Caco-2 (cell line): ENCODE data around the gene RCHY1. TPM values are rescaled to one million over a fixed set of nuclear protein-coding genes. Genes with fewer than 3 reads are reported as not detected.
"Not testable (repeated sequence)": the region's sequence is repeated elsewhere in the genome, so short reads cannot be mapped to it uniquely, and the experiment has no call there.

ENCODE experiments used
- BruUV-seq: library from RNA; stranded (reverse); fragments of 400-500 nt; replicated peaks from 2 replicates; lab custom pipeline; 2021; lab: Mats Ljungman, UMichigan
- CTCF ChIA-PET: fragments of 300-600 bp; sonication (Branson Sonifier 250); formaldehyde crosslinking; loops from one replicate; lab custom pipeline; 2022; ENCODE audit warnings: antibody characterized with exemption; lab: Charles Lee
- POLR2A ChIA-PET: fragments of 300-600 bp; sonication (Branson Sonifier 250); formaldehyde crosslinking; loops from one replicate; lab custom pipeline; 2022; ENCODE audit warnings: antibody characterized with exemption; lab: Charles Lee
- DNase-seq, 2 experiments: peaks; one replicate each; pipeline versions ENCODE4 v3.0.0 to v3.0.0-alpha.2; 2020 to 2022
- H3K27me3 ChIP-seq: replicated peaks from 2 replicates; pipeline ENCODE4 v1.6.0; 2011; ENCODE audit warnings: low read length; ENCODE audit not compliant: control insufficient read depth, insufficient read depth
- H3K36me3 ChIP-seq: 2 replicates; pipeline ENCODE4 v1.5.1; 2011; ENCODE audit warnings: low read length; ENCODE audit not compliant: control insufficient read depth, insufficient read depth
- H3K4me1 ChIP-seq: fragments of 250-450 bp; sonication (Bioruptor Pico); 2 replicates; pipeline ENCODE4 v1.5.1; 2020; ENCODE audit warnings: mild to moderate bottlenecking
- H3K4me3 ChIP-seq: 2 replicates; pipeline ENCODE4 v1.5.1; 2011; ENCODE audit warnings: low read depth, mild to moderate bottlenecking, control low read depth, low read length
- H3K9me3 ChIP-seq: fragments of 250-450 bp; sonication (Bioruptor Pico); 2 replicates; pipeline ENCODE4 v1.5.1; 2020; ENCODE audit warnings: mild to moderate bottlenecking, moderate library complexity
- H3K27ac Mint-ChIP-seq: one replicate; pipeline ENCODE4 v1.8.0; 2022; ENCODE audit warnings: mixed read lengths; ENCODE audit not compliant: unreplicated experiment
- H3K27me3 Mint-ChIP-seq: one replicate; pipeline ENCODE4 v1.8.0; 2022; ENCODE audit warnings: mixed read lengths; ENCODE audit not compliant: insufficient read depth, unreplicated experiment
- H3K36me3 Mint-ChIP-seq: one replicate; pipeline ENCODE4 v1.8.0; 2022; ENCODE audit warnings: mild to moderate bottlenecking, mixed read lengths; ENCODE audit not compliant: insufficient read depth, unreplicated experiment
- H3K4me1 Mint-ChIP-seq: one replicate; pipeline ENCODE4 v1.8.0; 2022; ENCODE audit warnings: low read depth, mixed read lengths; ENCODE audit not compliant: unreplicated experiment
- H3K4me3 Mint-ChIP-seq: one replicate; pipeline ENCODE4 v1.8.0; 2022; ENCODE audit warnings: mild to moderate bottlenecking, moderate library complexity, mixed read lengths; ENCODE audit not compliant: unreplicated experiment
- H3K9me3 Mint-ChIP-seq: one replicate; pipeline ENCODE4 v1.8.0; 2022; ENCODE audit warnings: mixed read lengths; ENCODE audit not compliant: unreplicated experiment
- CTCF ChIP-seq, 2 experiments: fragments of 200-600 bp in 1 of 2; IDR thresholded peaks; 1 replicate in 1 of 2; 2 replicates in 1 of 2; pipeline versions ENCODE4 v1.5.1 to v1.8.0; 2011 to 2022; ENCODE audit warnings: antibody characterized with exemption in 1 of 2, control low read depth in 1 of 2, inconsistent platforms in 1 of 2, low read depth in 1 of 2, low read length in 1 of 2, mild to moderate bottlenecking in 1 of 2, moderate library complexity in 1 of 2; ENCODE audit not compliant: insufficient read depth in 1 of 2, severe bottlenecking in 1 of 2, unreplicated experiment in 1 of 2
- intact Hi-C: fragments of 100-400 bp; cut with micrococcal nuclease; formaldehyde crosslinking; loops from one replicate; pipeline ENCODE4 v1.10.0; 2022; ENCODE audit not compliant: unreplicated experiment
- total RNA-seq: library from RNA; stranded (reverse); gene quantifications from 2 replicates; pipeline ENCODE4 v1.2.3, GENCODE V29; 2022

Gene RCHY1
- total RNA-seq, 1 experiment from 2014 or later, result 38.2 TPM

- POLR2A ChIA-PET, result no interaction called here
- CTCF ChIA-PET, result interaction anchor here (0.7 kb wide), 1 partner anchor 184 kb away, joined by 4 read pairs; no protein-coding TSS in a partner anchor
These were observed 33.6 kb upstream of the RCHY1 start for GRCh38 chr4:75547647-75548387.

GRCh38 chr4:75545526-75545925 lies 31.3 kb upstream of the RCHY1 start:
- no peak overlapping the region for H3K27ac Mint-ChIP-seq
- POLR2A ChIA-PET, result no interaction called here
- intact Hi-C loops, result no loop called here

More at GRCh38 chr4:75547647-75548387, 33.6 kb upstream of the RCHY1 start:
- Histone ChIP-seq H3K9me3 (no peaks in the 10 kb centered on the region), H3K4me1 (no peaks in the 10 kb centered on the region), H3K27me3 (no peaks in the 10 kb centered on the region), H3K4me3 (no peak overlapping the region), H3K36me3 (no peaks in the 10 kb centered on the region)
- Mint-ChIP-seq H3K27me3 (no peaks in the 10 kb centered on the region), H3K27ac (no peak overlapping the region), H3K9me3 (no peaks in the 10 kb centered on the region), H3K36me3 (no peaks in the 10 kb centered on the region), H3K4me3 (no peak overlapping the region), H3K4me1 (peaks cover 5% of the 10 kb centered on the region)
- BruUV-seq, result no TSS peak
- no peak for DNase-seq
- intact Hi-C loops, result no loop called here
- no peak for TF ChIP-seq CTCF (IDR thresholded peaks at IDR 0.05; ENCODE audit: insufficient read depth in 1 of 2, low read depth in 1 of 2, low read length in 1 of 2, severe bottlenecking in 1 of 2, unreplicated experiment in 1 of 2)

GRCh38 chr4:75544870-75545269 lies 30.7 kb upstream of the RCHY1 start:
- no peak for DNase-seq
- Mint-ChIP-seq H3K4me3 (no peak overlapping the region), H3K4me1 (peaks cover 5% of the 10 kb centered on the region), H3K36me3 (no peaks in the 10 kb centered on the region), H3K27me3 (no peaks in the 10 kb centered on the region), H3K9me3 (no peaks in the 10 kb centered on the region), H3K27ac (no peak overlapping the region)
- intact Hi-C loops, result no loop called here
- Histone ChIP-seq H3K4me3 (no peak overlapping the region), H3K27me3 (no peaks in the 10 kb centered on the region), H3K36me3 (no peaks in the 10 kb centered on the region), H3K9me3 (no peaks in the 10 kb centered on the region), H3K4me1 (no peaks in the 10 kb centered on the region)
- ChIA-PET CTCF (no interaction called here), POLR2A (no interaction called here)
- TF ChIP-seq CTCF (IDR thresholded peaks at IDR 0.05; ENCODE audit: insufficient read depth in 1 of 2, low read depth in 1 of 2, low read length in 1 of 2, severe bottlenecking in 1 of 2, unreplicated experiment in 1 of 2), result no peak
- BruUV-seq, result no TSS peak

More at GRCh38 chr4:75545526-75545925, 31.3 kb upstream of the RCHY1 start:
- no peak overlapping the region for H3K4me3 ChIP-seq
- CTCF ChIA-PET, result no interaction called here
- H3K27me3 ChIP-seq, result no peaks in the 10 kb centered on the region
- no TSS peak for BruUV-seq
- no peak for DNase-seq
- no peaks in the 10 kb centered on the region for H3K36me3 Mint-ChIP-seq
- no peak for TF ChIP-seq CTCF (IDR thresholded peaks at IDR 0.05; ENCODE audit: insufficient read depth in 1 of 2, low read depth in 1 of 2, low read length in 1 of 2, severe bottlenecking in 1 of 2, unreplicated experiment in 1 of 2)
- no peaks in the 10 kb centered on the region for H3K9me3 Mint-ChIP-seq
- H3K27me3 Mint-ChIP-seq, result no peaks in the 10 kb centered on the region
- no peaks in the 10 kb centered on the region for H3K4me1 ChIP-seq
- H3K36me3 ChIP-seq, result no peaks in the 10 kb centered on the region
- no peaks in the 10 kb centered on the region for H3K9me3 ChIP-seq
- H3K4me3 Mint-ChIP-seq, result no peak overlapping the region
- H3K4me1 Mint-ChIP-seq, result peaks cover 5% of the 10 kb centered on the region

- H3K9me3 Mint-ChIP-seq, BruUV-seq, intact Hi-C loops, H3K27me3 ChIP-seq, POLR2A ChIA-PET, H3K9me3 ChIP-seq, H3K27me3 Mint-ChIP-seq, H3K4me1 Mint-ChIP-seq, H3K36me3 Mint-ChIP-seq, H3K27ac Mint-ChIP-seq, DNase-seq, H3K4me3 ChIP-seq, H3K36me3 ChIP-seq, H3K4me1 ChIP-seq, CTCF ChIA-PET, H3K4me3 Mint-ChIP-seq: not testable (repeated sequence)
These were observed 30.0 kb upstream of the RCHY1 start for GRCh38 chr4:75544220-75544619.
